Endodermal cell (in vitro differentiated cells): ENCODE measurements around the gene ACOX1. TPM values are rescaled to one million over a fixed set of nuclear protein-coding genes. Genes with fewer than 3 reads are reported as not detected.
A peak's percentile ranks its signal among the peaks of the same experiment; 100 is the strongest.

ENCODE experiments used
- DNase-seq: peaks from one replicate; pipeline ENCODE4 v3.0.0-alpha.2; 2017
- H3K27ac ChIP-seq: 2 replicates; pipeline ENCODE4 v1.5.1; 2013; ENCODE audit warnings: mild to moderate bottlenecking, low read depth, low read length, moderate library complexity
- H3K27me3 ChIP-seq: 2 replicates; pipeline ENCODE4 v1.6.1; 2013; ENCODE audit warnings: mild to moderate bottlenecking, low read length, moderate library complexity; ENCODE audit not compliant: insufficient read depth, control insufficient read depth, poor library complexity, severe bottlenecking
- H3K36me3 ChIP-seq: 2 replicates; pipeline ENCODE4 v1.7.0; 2013; ENCODE audit warnings: mild to moderate bottlenecking, low read length, moderate library complexity; ENCODE audit not compliant: control insufficient read depth, insufficient read depth
- H3K4me1 ChIP-seq: one replicate; pipeline ENCODE4 v1.7.0; 2013; ENCODE audit warnings: low read length; ENCODE audit not compliant: control insufficient read depth, insufficient read depth
- H3K4me3 ChIP-seq: 2 replicates; pipeline ENCODE4 v1.5.1; 2013; ENCODE audit warnings: mild to moderate bottlenecking, low read length, moderate library complexity
- H3K9ac ChIP-seq: 2 replicates; pipeline ENCODE4 v1.6.1; 2013; ENCODE audit warnings: mild to moderate bottlenecking, low read length, moderate library complexity; ENCODE audit not compliant: poor library complexity, severe bottlenecking; ENCODE audit errors: extremely low read depth
- H3K9me3 ChIP-seq: 2 replicates; pipeline ENCODE4 v1.6.1; 2013; ENCODE audit warnings: mild to moderate bottlenecking, low read length, moderate library complexity; ENCODE audit not compliant: control insufficient read depth
- H3K27ac Mint-ChIP-seq: 2 replicates; pipeline ENCODE4 v1.8.0; 2020; ENCODE audit warnings: mixed read lengths
- H3K27me3 Mint-ChIP-seq: 2 replicates; pipeline ENCODE4 v1.8.0; 2021; ENCODE audit warnings: mild to moderate bottlenecking, mixed read lengths; ENCODE audit not compliant: insufficient read depth
- H3K36me3 Mint-ChIP-seq: 2 replicates; pipeline ENCODE4 v1.8.0; 2020; ENCODE audit warnings: low read depth, mixed read lengths
- H3K4me1 Mint-ChIP-seq: 2 replicates; pipeline ENCODE4 v1.8.0; 2020; ENCODE audit warnings: mixed read lengths
- H3K4me3 Mint-ChIP-seq: 2 replicates; pipeline ENCODE4 v1.8.0; 2020; ENCODE audit warnings: mild to moderate bottlenecking, moderate library complexity, mixed read lengths
- H3K9me3 Mint-ChIP-seq: 2 replicates; pipeline ENCODE4 v1.8.0; 2020; ENCODE audit warnings: mild to moderate bottlenecking, mixed read lengths
- WGBS, 2 experiments: methylation state at CpG; one replicate each; pipeline versions ENCODE4 v1.1.5 to v1.1.7; 2013; ENCODE audit warnings: missing lambda C conversion rate in 2 of 2, mixed read lengths in 1 of 2; ENCODE audit not compliant: insufficient coverage in 1 of 2, insufficient read length in 1 of 2; 5-methylcytosine and 5-hydroxymethylcytosine counted together
- total RNA-seq, 2 donors: library from RNA; stranded (reverse); fragmentation: NEBNext Ultra II Directional in 1 of 2; extraction: Animal tissue kit (Norgen Biotek cat#: 25700) in 1 of 2; gene quantifications; 2 replicates in 1 of 2; 3 replicates in 1 of 2; pipeline ENCODE4 v1.2.1, GENCODE V29; 2021
- TF ChIP-seq, protein P1 (sequence below): fragments of 200-600 bp; sonication (generic); conservative IDR thresholded peaks from 2 replicates; pipeline ENCODE4 v1.5.0; 2021; ENCODE audit warnings: antibody characterized with exemption, mild to moderate bottlenecking

ACOX1 gene
- total RNA-seq, 2 donors from 2014 or later, result 28.6 to 37.1 TPM

DNA sequence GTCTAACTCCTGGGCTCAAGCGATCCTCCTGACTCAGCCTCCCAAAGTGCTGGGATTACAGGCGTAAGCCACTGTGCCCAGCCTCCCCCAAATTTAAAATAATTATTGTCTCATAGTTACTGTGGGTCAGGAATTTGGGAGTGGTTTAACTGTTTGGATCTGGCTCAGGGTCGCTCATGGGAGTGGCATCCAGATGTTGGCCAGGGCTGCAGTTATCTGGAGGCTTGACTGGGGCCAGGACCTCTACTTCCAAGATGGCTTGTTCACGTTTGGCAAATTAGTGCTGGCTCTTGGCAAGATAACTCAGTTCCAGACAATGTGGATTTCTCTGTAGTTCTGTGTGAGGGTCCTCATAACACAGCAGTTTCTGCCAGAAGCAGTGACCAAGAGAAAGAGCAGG lies 8.1 kb upstream of the ACOX1 start:
- Mint-ChIP-seq H3K4me1 (peaks cover 24% of the 10 kb centered on the region), H3K4me3 (no peak overlapping the region), H3K9me3 (no peaks in the 10 kb centered on the region), H3K27ac (peak overlapping the region; percentile 23), H3K27me3 (no peaks in the 10 kb centered on the region), H3K36me3 (peaks cover 22% of the 10 kb centered on the region)
- Histone ChIP-seq H3K27me3 (no peaks in the 10 kb centered on the region), H3K9ac (no peak overlapping the region), H3K4me3 (no peak overlapping the region), H3K9me3 (no peaks in the 10 kb centered on the region), H3K4me1 (no peaks in the 10 kb centered on the region), H3K36me3 (peaks cover 21% of the 10 kb centered on the region), H3K27ac (no peak overlapping the region)
- TF ChIP-seq, protein P1, sequence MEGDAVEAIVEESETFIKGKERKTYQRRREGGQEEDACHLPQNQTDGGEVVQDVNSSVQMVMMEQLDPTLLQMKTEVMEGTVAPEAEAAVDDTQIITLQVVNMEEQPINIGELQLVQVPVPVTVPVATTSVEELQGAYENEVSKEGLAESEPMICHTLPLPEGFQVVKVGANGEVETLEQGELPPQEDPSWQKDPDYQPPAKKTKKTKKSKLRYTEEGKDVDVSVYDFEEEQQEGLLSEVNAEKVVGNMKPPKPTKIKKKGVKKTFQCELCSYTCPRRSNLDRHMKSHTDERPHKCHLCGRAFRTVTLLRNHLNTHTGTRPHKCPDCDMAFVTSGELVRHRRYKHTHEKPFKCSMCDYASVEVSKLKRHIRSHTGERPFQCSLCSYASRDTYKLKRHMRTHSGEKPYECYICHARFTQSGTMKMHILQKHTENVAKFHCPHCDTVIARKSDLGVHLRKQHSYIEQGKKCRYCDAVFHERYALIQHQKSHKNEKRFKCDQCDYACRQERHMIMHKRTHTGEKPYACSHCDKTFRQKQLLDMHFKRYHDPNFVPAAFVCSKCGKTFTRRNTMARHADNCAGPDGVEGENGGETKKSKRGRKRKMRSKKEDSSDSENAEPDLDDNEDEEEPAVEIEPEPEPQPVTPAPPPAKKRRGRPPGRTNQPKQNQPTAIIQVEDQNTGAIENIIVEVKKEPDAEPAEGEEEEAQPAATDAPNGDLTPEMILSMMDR, result no peak
- WGBS, 2 experiments, result 82 to 98% methylated on average over 4 of the region's 4 CpGs
- DNase-seq, result no peak

DNA sequence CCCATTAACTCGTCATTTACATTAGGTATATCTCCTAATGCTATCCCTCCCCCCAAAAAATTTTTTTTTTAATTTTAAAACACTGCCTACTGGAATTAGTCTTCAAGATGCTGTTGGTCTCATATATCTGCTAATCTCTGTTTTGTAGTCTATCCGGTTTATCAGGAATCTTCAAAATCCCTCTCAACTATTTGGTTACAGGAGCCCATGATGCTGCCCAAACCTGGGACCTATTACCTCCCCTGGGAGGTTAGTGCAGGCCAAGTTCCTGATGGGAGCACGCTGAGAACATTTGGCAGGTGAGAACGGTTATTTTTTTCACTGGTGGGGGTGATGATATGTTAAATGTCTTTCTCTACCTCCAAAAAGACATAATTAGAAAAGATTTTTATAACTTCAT lies 7.0 kb upstream of the ACOX1 start:
- no peak overlapping the region for H3K4me3 ChIP-seq
- Mint-ChIP-seq H3K27ac (no peak overlapping the region), H3K4me1 (peaks cover 32% of the 10 kb centered on the region)

DNA sequence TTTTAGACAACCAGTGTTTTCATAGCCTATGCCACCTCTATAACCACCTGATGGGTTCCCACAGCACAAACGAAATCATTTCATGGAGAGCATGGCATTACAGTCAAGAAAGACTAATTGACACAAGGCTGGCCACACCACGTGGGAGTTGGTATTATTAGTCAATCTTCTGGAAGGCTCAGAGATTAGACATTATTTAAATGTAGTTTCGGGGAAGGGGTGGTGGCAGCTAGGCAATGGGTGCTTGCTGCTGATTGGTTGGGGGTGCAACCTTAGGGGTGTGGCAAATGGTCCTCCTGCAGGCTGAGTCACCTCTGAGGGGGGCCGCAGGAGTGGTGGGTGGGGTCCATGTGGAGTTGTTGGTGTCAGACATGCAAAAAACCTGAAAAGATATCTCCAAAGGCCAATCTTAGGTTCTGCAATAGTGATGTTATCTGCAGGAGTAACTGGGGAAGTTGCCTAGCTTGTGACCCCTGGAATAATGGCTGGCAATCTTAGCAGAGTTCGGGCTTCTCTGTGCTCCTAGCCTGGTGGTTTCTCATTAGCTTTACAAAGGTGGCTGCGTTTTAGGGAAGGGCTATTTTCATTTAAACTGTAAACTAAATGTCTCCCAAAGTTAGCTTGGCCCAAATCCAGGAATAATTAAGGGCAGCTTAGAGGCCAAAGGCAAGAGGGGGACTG lies 4.7 kb upstream of the ACOX1 start:
- H3K9me3 Mint-ChIP-seq, result no peaks in the 10 kb centered on the region
- 16 to 21% methylated on average over 3 to 6 of the region's 6 CpGs for WGBS, 2 experiments
- peak overlapping the region; percentile 29 for H3K4me3 Mint-ChIP-seq
- DNase-seq, result peak; percentile 98
- Histone ChIP-seq H3K27ac (no peak overlapping the region), H3K9ac (no peak overlapping the region), H3K27me3 (no peaks in the 10 kb centered on the region), H3K4me3 (peak overlapping the region; percentile 4), H3K36me3 (peaks cover 13% of the 10 kb centered on the region), H3K9me3 (no peaks in the 10 kb centered on the region), H3K4me1 (peaks cover 4% of the 10 kb centered on the region)
- peaks cover 36% of the 10 kb centered on the region for H3K4me1 Mint-ChIP-seq
- H3K27ac Mint-ChIP-seq, result peak overlapping the region; percentile 67
- H3K36me3 Mint-ChIP-seq, result peaks cover 7% of the 10 kb centered on the region
- no peaks in the 10 kb centered on the region for H3K27me3 Mint-ChIP-seq
- TF ChIP-seq, protein P1, result no peak

More for the DNA sequence above, 7.0 kb upstream of the ACOX1 start:
- no peak overlapping the region for H3K4me3 Mint-ChIP-seq
- 98% methylated on average over 3 of the region's 4 CpGs; no CpG with 5 or more reads in 1 of the 2 experiments for WGBS, 2 experiments
- H3K9ac ChIP-seq, result no peak overlapping the region
- TF ChIP-seq, protein P1, result no peak
- peaks cover under 1% of the 10 kb centered on the region for H3K4me1 ChIP-seq
- H3K27me3 ChIP-seq, result no peaks in the 10 kb centered on the region
- peaks cover 13% of the 10 kb centered on the region for H3K36me3 ChIP-seq
- no peaks in the 10 kb centered on the region for H3K27me3 Mint-ChIP-seq
- no peak for DNase-seq
- H3K9me3 Mint-ChIP-seq, result no peaks in the 10 kb centered on the region
- peaks cover 12% of the 10 kb centered on the region for H3K36me3 Mint-ChIP-seq
- no peak overlapping the region for H3K27ac ChIP-seq
- no peaks in the 10 kb centered on the region for H3K9me3 ChIP-seq
